Measurements from ENCODE around the gene MSGN1.

DNA sequence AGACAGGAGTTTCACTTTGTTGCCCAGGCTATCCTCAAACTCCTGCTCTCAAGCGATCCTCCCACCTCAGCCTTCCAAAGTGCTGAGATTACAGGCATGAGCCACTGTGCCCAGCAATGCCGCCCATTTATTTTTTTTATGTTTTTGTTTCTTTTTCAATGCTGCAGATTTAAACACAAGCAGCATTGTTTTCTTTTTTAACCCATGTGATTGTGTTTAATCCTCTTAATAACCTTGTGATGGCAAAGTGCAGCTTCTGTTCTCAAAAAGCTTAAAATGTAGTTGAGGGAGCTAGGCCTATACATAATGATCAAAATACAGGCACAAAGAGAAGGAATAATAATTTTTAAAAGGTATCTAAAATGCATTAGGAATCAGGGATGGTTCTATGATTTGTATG is 11.5 kb downstream of the MSGN1 start:
- TF ChIP-seq POLR2A (IDR thresholded peaks at IDR 0.05; ENCODE audit: low read length) (no peak), GATA1 (IDR thresholded peaks at IDR 0.05; ENCODE audit: low read depth, low read length) (no peak)

Data from erythroblast (primary cell).